ENCODE results near the gene IFNAR1. TPM values are rescaled to one million over a fixed set of nuclear protein-coding genes. Genes with fewer than 3 reads are reported as not detected.
A peak's percentile ranks its signal among the peaks of the same experiment; 100 is the strongest.

IFNAR1 gene
- total RNA-seq, 4 donors from 2014 or later, result 12.4 to 19.3 (median 15.5) TPM

DNA sequence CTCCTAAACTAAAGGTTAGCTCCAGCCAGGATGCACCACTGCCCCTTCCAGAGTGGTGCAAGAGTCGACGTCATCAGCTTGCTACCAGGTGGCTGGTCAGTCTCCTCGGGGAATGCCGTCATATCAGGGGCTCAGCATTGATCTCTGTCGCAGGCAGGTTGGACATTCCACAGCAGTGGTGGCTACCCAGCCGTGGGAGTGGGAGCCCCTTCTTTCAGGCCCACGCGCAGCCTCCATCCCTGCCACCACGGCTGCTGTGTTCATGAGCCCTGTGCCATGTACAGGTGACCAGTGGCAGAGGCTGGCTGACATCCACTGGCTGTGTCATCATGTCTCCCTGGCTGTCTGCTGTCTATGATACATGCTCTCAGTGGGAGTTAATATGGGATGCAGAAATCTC is 33.1 kb upstream of the IFNAR1 start:
- Histone ChIP-seq H3K4me1 (peaks cover 0 to 28% (median 8%) of the 10 kb centered on the region in 3 donors), H3K27ac (no peak overlapping the region), H3K27me3 (no peaks in the 10 kb centered on the region), H3K36me3 (peaks cover 0 to 78% (median 12%) of the 10 kb centered on the region in 3 donors), H3K4me3 (no peak overlapping the region), H3K9me3 (no peaks in the 10 kb centered on the region)
- intact Hi-C loops (cut with DNase I), result no loop called here
- 81 to 89% methylated on average over 3 to 5 of the region's 9 CpGs for WGBS, 2 donors
- TF ChIP-seq POLR2A (IDR thresholded peaks at IDR 0.05), result no peak
- TF ChIP-seq CTCF (IDR thresholded peaks at IDR 0.05), result no peak
- DNase-seq, result no peak

GRCh38 chr21:33292724-33293123 is 32.0 kb upstream of the IFNAR1 start:
- DNase-seq, result no peak
- 79 to 80% methylated on average over 2 of the region's 5 CpGs for WGBS, 2 donors
- no peak overlapping the region for H3K27ac ChIP-seq
- no peaks in the 10 kb centered on the region for H3K27me3 ChIP-seq
- H3K36me3 ChIP-seq, result peaks cover 0 to 87% (median 15%) of the 10 kb centered on the region in 3 donors
- H3K4me3 ChIP-seq, result no peak overlapping the region
- intact Hi-C loops (cut with DNase I), result no loop called here
- H3K9me3 ChIP-seq, result no peaks in the 10 kb centered on the region
- H3K4me1 ChIP-seq, result peaks cover 0 to 17% (median 0%) of the 10 kb centered on the region in 3 donors
- TF ChIP-seq POLR2A (IDR thresholded peaks at IDR 0.05) (no peak), CTCF (IDR thresholded peaks at IDR 0.05) (no peak)

GRCh38 chr21:33293136-33293535 is 31.6 kb upstream of the IFNAR1 start:
- no peak overlapping the region for H3K27ac ChIP-seq
- no peak for TF ChIP-seq CTCF (IDR thresholded peaks at IDR 0.05)
- no peak for TF ChIP-seq POLR2A (IDR thresholded peaks at IDR 0.05)

GRCh38 chr21:33293811-33294216 is 31.0 kb upstream of the IFNAR1 start:
- no peak overlapping the region for H3K4me3 ChIP-seq
- intact Hi-C loops (cut with DNase I), result no loop called here
- TF ChIP-seq POLR2A (IDR thresholded peaks at IDR 0.05) (no peak), CTCF (IDR thresholded peaks at IDR 0.05) (no peak)
- peak overlapping the region in 1 of 4 donors; percentile 31 for H3K27ac ChIP-seq
- DNase-seq, result no peak
- WGBS, 2 donors, result 35 to 51% methylated on average over 7 of the region's 7 CpGs
- H3K9me3 ChIP-seq, result no peaks in the 10 kb centered on the region
- peaks cover 0 to 14% (median 0%) of the 10 kb centered on the region in 3 donors for H3K4me1 ChIP-seq
- peaks cover 0 to 79% (median 15%) of the 10 kb centered on the region in 3 donors for H3K36me3 ChIP-seq
- no peaks in the 10 kb centered on the region for H3K27me3 ChIP-seq

More at GRCh38 chr21:33293136-33293535, 31.6 kb upstream of the IFNAR1 start:
- peaks cover 0 to 13% (median 0%) of the 10 kb centered on the region in 3 donors for H3K4me1 ChIP-seq
- H3K27me3 ChIP-seq, result no peaks in the 10 kb centered on the region
- no peaks in the 10 kb centered on the region for H3K9me3 ChIP-seq
- 100% methylated on average over 5 of the region's 7 CpGs; no CpG with 5 or more reads in 1 of the 2 donors for WGBS, 2 donors
- DNase-seq, result no peak
- H3K36me3 ChIP-seq, result peaks cover 0 to 83% (median 15%) of the 10 kb centered on the region in 3 donors
- intact Hi-C loops (cut with DNase I), result no loop called here
- H3K4me3 ChIP-seq, result no peak overlapping the region

DNA sequence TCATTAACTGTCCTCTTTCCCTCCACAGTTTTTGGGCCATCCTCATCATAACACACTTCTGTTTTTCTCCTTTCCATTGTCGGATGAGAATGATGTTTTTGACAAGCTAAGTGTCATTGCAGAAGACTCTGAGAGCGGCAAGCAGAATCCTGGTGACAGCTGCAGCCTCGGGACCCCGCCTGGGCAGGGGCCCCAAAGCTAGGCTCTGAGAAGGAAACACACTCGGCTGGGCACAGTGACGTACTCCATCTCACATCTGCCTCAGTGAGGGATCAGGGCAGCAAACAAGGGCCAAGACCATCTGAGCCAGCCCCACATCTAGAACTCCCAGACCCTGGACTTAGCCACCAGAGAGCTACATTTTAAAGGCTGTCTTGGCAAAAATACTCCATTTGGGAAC is 28.6 kb upstream of the IFNAR1 start:
- Histone ChIP-seq H3K4me3 (no peak overlapping the region), H3K27me3 (no peaks in the 10 kb centered on the region), H3K4me1 (peaks cover 0 to 37% (median 6%) of the 10 kb centered on the region in 3 donors), H3K36me3 (peaks cover 0 to 59% (median 15%) of the 10 kb centered on the region in 3 donors), H3K27ac (no peak overlapping the region), H3K9me3 (no peaks in the 10 kb centered on the region)
- intact Hi-C loops (cut with DNase I), result no loop called here
- 79 to 90% methylated on average over 5 to 6 of the region's 6 CpGs for WGBS, 2 donors
- no peak for DNase-seq
- no peak for TF ChIP-seq CTCF (IDR thresholded peaks at IDR 0.05)
- TF ChIP-seq POLR2A (IDR thresholded peaks at IDR 0.05), result no peak
